Hematopoietic multipotent progenitor cell treated with erythropoietin and hydrocortisone succinate and interleukin-3 and kit ligand, for 8 days (in vitro differentiated cells): ENCODE data around the gene HSPB6.

Experiments
- DNase-seq: peaks from one replicate; pipeline ENCODE4 v3.0.0-alpha.2; 2015

The HSPB6 gene

DNA sequence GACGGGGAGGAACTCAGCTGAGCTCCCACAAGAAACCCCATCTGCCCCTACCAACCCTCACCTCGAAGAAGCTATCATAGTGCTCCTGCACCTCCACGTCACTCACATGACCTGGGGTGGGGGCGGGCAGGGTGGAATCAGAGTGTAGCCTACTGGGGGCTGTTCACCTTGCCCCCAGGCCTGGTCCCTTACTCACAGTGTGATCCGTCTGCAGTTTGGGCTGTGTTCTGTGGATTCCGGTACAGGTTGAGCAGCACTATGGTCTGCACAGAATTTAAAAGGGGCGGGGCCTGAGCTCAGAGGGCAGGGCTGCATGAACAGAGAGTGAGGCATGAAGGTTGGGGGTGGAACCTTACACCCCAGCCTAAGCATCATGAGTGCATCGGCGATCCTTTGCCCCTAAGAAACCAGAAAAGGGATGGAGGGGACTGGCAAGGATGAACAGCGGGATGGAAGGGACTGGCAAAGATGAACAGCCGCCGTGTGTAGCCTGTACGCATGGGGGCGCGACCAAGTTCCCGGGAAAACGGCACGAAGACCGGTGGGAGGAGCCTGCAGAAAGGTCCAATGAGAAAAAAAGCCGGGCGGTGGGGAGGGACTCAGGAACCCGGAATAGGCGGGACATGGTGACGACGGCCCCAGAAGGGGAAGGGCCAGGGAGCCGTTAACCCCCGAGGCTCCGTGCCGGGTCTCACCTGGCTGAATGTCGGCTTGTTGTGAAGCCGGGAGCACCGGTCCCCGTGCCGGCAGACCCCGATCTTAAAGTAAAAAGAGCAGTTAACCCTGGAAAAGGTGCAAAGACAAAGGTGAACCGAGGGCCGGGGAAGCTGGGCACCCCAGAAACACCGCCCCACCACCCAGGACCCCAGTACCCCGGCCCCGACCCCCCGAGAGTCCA, 12.2 kb downstream of the HSPB6 start:
- DNase-seq, result peak; percentile 98

DNA sequence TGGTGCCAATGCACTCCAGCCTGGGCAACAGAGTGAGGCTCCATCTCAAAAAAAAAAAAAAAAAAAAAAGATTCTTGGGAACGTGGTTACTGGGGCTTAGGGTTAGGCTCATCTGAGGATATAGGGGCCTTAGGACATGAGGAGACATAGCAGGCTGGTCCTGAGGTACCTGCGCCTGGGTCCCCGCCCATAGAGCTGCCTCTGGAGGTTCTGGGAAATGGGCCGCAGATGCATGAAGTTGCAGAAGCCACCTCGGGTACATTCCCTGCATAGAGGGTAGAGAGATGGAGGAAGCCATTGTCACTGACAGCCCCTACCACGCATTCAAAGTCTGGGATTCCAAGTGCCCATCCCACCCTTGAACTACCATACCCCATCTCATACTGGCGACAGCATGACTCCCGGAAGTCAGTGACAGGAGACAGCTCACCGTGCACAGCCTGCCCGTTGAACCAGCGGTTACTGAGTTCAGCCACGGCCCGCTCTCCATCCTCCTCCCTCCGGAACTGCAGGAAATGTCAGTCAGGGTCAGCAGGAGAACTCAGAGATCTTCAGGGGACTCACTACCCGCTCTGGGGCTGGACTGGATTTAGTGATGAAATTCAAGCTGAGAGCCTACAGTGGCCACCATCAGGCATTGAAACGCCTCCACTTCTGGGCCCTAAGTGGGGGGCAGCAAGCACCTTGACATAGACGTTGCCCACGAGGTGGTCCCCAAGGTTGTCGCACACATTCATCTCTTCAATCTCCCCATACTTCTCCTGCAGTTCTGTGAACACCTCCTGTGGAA, 13.0 kb downstream of the HSPB6 start:
- DNase-seq, result no peak

DNA sequence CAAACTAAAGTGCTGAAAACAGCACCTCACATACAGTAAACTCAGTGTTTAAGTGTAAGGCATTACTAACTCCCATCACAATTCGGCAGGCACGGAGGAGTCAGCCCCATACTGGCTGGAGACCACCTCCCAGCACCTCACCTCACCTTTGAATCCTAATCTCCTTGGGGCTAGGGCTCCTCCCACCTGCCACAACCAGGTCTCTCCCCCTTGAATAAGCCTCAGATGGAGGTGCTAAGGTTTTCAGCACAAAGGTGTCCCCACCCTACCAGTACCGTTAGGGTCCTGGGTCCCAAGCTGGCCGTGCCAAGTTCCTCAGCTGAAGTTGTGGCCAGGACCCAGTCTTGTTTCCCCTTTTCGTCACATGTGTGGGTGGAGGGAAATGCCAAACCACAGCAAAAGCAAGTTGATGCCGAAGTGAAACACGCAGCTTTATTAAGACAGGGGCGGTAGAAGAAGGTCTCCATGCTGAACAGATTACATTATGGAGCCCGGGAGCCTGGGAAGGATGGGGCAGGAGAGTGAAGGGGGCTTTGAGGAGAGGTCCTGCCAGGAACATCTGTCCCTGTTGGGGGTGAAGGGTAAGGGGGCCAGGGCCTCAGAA, 14.6 kb downstream of the HSPB6 start, which contains the start of gene IGFLR1:
IGFLR1 (minus strand) TSS at position 332 of the 604 bp plus-strand sequence. CDS start 1,272 bp downstream, outside the sequence.
- DNase-seq, result peak; percentile 30

DNA sequence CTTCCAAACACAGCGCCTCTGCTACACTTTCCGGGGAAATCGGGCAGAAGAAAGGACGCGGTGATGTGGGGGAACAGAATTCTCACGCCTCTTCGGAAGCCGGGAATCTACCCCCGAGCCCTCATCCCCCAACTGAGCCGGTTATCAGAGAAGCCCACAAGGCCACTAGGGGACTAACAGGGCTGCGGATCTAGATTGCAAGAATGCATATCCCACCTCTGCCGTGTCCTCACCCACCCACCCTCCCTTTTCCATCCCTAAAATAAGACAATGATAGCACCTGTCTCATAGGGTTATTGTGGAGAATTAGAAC, 15.7 kb downstream of the HSPB6 start:
- no peak for DNase-seq

DNA sequence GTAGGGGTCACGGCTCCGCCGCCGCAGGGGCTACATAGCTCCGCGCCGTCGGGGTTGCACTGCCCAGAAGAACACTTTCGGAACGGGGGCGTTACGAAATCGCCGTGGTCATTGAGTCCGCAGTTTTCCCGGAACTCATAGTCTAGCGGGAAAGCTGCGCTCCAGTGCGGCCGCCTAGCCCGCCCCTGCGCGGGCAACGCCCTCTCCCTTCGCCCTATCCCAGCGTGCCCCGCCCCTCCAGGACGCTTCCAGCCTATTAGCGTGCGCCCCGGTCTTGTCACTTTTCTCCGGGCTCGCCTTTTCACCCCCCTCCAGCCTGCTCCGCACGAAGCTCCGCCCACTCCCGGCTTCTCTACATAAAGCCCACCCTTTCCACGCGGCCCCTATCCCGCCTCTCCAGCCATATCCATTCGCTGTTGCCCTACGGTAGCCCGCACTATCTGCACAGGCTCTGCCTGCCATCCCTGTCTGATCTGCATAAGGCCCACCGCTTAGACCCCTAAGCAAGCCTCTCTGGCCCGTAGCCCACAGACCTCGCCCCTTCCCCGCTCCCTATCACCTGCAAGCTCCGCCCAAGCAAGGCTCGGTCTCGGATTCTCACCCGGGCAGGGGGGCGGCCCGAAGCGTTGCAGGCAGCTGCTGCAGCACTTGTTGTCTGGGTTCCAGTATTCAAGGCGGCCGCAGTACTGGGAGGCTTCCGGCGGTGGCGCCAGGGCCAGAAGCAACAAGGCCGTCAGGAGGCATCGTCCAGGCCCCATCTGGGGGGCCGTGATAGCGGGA, 16.2 kb downstream of the HSPB6 start:
- DNase-seq, result peak; percentile 97

DNA sequence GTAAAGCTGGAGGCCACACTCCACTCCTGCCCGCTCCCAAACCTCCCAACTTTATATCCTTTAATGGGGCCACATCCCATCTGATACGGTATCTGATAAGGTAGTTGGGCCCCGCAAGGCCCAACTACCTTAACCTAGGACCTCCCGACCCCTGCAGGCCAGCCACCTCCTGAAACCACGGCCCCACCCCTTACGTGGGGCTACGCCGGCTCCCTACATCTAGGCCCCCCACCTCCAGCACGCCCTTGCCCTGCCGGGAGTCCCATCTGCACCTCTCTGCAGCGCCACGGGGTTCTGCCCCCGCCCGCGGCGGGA, 16.8 kb downstream of the HSPB6 start:
- DNase-seq, result no peak

DNA sequence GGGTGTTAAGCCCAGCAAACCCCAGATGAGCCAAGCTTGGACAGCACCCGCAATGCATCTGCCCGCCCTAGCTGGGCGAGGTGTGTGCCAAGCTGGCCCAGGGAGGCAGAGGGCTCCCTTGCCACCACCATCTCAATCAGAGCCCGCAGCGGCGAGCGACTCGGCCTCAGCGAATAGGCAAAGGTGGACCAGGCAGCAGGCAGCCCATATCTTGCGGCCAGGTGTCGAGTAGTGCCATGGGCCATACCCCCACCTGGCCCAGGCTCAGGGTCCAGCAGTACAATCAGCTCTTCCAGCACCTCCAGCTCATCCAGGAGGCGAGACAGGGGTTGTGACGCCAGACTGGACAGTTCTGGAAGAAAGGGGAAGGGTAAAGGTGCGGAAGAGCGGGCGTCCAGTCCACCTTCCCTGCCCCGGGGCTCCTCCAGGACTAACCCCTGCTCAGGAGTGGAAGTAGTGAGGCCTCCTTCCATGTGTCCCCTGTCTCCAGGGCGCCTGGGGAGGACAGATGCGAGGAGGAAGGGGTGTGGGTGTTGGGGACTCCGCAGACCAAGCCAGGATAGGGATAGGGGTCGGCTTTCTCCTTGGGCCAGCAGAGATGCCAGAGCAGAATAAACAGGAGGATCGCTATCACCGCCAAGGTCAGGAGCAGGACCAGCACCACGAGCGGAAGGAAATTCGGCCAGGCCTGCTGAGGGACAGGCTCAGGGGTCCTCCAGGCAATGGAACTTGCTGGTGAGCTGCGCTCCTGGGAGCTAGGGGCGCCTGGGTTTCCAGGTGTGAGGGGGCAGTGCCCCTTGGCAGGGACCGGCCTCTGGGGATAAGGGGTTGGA, 17.3 kb downstream of the HSPB6 start:
- DNase-seq, result no peak

DNA sequence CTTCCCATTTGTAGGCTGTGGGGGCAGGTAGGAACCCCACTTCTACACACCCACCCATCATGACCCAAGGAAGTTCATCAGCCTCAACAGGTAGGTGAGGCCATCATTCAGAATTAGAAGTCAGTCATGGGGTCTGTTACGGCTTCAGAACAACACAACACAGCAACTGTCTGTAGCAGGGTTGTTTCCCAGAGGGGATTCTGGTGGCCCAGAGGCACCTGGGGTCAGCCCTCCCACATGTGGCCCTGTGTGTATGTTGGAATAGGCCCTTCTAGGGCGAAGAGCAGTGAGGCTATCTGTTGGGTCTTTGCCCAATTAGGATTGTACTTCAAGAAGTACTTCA, 18.0 kb downstream of the HSPB6 start:
- no peak for DNase-seq

DNA sequence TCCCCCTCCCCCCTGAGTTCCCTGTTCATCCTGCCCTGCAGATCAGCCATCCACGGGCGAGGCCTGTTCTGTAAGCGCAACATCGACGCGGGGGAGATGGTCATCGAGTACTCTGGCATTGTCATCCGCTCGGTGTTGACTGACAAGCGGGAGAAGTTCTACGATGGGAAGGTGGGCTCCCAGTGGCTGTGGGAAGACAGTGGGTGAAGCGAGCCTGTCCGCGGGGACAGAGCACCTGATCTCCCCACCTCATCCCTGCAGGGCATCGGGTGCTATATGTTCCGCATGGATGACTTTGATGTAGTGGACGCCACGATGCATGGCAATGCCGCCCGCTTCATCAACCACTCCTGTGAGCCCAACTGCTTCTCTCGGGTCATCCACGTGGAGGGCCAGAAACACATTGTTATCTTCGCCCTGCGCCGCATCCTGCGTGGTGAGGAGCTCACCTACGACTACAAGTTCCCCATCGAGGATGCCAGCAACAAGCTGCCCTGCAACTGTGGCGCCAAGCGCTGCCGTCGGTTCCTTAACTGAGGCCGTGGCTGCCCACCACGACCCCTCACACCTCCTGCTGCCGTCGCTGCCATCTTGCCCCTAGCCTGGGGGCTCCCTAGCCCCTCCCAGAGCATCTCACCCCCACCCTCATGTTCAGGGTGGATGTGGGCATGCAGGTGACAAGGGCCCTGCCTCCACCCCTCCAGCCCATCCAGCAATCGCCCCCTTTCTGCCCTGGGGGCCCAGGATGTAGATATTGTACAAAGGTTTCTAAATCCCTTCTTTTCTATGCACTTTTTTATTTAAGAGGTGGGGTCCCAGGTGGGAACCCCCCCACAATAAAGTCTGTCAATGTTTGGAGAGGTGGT, 18.6 kb downstream of the HSPB6 start:
- DNase-seq, result no peak

DNA sequence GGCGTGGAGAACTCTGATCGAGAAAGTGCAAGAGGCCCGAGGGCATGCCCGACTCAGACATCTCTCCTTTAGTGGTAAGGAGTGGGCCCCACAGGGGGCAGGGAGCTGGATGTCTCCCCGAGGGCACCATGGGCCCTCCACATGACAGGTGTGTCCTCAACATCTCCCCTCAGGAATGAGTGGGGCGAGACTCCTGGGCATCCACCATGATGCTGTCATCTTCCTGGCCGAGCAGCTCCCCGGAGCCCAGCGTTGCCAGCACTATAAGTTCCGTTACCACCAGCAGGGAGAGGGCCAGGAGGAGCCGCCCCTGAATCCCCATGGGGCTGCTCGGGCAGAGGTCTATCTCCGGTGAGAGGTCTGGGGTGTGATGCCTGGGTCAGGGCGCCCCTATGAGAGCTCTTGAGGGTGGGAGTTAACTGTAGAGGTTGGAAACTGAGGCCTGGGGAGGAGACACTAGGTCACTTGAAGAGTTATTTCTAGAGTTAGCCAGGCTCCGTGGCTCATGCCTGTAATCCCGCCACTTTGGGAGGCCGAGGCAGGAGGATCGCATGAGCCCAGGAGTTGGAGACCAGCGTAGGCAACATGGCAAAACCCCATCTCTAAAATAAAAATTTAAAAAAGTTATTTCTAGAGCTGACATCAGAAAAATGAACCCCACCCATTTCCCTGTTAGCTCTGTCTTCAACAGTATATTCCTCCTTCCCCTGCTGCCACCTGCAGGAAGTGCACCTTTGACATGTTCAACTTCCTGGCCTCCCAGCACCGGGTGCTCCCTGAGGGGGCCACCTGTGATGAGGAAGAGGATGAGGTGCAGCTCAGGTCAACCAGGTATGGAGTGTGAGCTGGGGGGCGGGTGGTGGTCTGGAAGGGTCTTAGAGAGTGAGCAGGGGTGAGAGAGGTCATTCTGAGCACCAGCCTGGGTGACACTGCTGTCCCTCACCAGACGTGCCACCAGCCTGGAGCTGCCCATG, 19.6 kb downstream of the HSPB6 start:
- DNase-seq, result peak; percentile 28

DNA sequence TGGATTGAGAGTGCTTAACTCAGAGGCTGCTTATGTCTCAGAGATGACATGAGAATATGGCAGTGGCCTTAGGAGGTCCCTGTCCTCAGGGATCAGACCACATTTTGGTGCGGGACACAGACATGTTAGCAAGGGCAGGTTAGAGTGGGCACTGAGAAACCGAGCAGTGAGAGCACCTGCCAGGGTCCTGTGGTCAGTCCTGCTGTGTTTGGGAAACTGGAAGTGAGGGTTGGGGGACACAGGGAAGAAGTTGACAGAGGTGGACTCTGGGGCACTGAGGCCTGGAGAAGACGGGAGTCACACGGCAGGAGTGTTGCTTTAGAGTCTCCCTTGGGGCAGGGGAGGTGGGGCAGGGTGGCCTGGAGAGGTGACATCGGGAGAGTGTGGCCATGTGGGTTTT, 21.9 kb downstream of the HSPB6 start:
- no peak for DNase-seq

DNA sequence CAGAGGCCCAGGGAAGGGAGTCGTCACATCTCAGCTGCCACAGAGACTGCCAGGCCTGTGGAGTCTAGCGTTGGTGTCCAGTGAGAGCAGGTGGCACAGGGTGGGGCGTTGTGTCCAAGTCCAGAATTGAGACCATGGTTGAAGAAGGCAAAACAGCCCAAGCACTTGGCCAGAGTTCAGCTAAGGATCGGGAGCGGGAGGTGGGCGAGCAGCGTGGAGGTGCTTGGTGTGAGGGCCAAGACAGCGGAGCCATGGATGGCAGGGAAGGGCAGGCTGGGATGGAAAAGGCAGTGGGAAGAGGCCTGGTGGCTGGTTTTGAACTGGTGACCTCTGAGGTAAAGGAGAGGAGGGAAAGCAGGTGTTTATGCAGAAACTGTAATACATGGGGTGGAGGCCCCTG, 22.6 kb downstream of the HSPB6 start:
- no peak for DNase-seq

DNA sequence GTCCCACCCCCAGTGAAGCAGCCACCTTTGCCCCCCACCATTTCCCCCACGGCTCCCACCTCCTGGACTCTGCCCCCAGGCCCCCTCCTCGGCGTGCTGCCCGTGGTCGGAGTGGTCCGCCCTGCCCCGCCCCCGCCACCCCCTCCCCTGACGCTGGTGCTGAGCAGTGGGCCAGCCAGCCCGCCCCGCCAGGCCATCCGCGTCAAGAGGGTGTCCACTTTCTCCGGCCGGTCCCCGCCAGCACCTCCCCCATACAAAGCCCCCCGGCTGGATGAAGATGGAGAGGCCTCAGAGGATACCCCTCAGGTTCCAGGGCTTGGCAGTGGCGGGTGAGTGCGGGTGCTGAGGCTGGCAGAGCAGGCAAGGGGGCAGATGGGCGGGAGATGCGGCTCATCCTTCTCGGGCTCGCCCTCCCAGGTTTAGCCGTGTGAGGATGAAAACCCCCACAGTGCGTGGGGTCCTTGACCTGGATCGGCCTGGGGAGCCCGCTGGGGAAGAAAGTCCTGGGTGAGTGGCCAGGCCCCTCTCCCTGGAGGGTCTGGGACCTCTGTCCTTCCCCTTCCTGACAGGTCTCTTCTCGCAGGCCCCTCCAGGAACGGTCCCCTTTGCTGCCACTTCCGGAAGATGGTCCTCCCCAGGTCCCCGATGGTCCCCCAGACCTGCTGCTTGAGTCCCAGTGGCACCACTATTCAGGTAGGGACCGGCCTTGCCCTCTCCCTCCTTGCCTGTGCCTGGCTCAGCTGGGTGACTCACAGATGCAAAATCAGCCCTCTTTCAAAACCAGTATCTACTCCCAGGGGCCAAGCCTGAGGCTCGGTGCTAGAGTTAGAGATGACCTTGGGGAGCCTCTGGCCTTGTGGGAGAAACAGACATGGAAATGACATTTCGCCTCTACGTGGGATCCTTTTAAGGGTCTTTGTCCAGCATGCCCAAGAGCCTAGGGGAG, 23.4 kb downstream of the HSPB6 start:
- no peak for DNase-seq

DNA sequence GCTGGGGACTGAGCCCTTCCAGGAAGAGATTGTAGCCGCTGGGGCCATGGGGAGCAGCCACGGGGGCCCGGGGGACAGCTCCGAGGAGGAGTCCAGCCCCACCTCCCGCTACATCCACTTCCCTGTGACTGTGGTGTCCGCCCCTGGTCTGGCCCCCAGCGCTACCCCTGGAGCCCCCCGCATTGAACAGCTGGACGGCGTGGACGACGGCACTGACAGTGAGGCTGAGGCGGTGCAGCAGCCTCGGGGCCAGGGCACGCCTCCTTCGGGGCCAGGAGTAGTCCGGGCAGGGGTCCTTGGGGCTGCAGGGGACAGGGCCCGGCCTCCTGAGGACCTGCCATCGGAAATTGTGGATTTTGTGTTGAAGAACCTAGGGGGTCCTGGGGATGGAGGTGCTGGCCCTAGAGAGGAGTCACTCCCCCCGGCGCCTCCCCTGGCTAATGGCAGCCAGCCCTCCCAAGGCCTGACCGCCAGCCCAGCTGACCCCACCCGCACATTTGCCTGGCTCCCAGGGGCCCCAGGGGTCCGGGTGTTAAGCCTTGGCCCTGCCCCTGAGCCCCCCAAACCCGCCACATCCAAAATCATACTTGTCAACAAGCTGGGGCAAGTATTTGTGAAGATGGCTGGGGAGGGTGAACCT, 24.2 kb downstream of the HSPB6 start:
- no peak for DNase-seq

DNA sequence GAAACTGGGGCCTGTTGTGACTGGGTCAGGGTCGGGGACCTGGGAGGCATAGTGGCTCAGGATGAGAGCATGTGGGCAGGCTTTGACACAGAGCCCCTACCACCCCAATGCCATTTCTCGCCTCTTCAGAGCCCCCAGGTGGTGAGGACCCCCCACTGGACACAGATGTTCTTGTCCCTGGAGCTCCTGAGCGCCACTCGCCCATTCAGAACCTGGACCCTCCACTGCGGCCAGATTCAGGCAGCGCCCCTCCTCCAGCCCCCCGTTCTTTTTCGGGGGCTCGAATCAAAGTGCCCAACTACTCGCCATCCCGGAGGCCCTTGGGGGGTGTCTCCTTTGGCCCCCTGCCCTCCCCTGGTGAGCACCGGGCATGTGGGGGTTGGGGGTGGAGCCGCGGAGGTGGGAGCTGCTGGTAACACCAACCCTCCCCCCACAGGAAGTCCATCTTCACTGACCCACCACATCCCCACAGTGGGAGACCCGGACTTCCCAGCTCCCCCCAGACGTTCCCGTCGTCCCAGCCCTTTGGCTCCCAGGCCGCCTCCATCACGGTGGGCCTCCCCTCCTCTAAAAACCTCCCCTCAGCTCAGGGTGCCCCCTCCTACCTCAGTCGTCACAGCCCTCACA, 24.9 kb downstream of the HSPB6 start:
- DNase-seq, result no peak

DNA sequence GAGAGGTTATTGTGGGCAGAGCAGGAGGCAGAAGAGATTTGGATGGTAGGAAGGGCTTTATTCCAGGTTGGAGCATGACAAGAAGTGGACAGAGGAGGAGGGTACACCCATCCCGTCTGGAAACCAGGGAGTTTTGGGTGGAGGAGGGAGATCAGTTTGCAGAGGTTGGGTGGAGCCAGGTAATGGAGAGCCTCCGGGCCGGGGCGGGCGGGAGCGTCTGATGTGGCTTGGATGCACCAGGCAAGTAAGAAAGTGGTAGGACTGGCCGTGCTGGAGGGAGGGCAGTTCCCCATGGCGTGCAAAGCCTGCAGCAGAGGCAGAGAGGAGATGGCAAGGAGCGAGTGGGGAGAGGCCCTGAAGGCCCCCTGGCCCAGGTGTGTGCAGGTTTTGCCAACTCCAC, 25.5 kb downstream of the HSPB6 start:
- no peak for DNase-seq

DNA sequence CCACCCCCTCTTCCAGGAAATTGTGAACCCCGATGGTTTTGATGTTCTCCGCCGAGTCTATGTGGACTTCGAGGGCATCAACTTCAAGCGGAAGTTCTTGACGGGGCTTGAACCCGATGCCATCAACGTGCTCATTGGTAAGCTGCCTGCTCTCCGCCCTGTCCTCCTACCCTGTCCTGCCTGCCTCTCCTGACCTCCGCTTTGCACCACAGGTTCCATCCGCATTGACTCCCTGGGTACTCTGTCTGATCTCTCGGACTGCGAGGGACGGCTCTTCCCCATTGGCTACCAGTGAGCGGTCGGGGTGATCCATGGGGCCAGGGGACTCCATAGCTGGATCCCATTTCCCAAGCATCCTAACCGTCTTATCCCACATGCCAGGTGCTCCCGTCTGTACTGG, 26.5 kb downstream of the HSPB6 start:
- no peak for DNase-seq

DNA sequence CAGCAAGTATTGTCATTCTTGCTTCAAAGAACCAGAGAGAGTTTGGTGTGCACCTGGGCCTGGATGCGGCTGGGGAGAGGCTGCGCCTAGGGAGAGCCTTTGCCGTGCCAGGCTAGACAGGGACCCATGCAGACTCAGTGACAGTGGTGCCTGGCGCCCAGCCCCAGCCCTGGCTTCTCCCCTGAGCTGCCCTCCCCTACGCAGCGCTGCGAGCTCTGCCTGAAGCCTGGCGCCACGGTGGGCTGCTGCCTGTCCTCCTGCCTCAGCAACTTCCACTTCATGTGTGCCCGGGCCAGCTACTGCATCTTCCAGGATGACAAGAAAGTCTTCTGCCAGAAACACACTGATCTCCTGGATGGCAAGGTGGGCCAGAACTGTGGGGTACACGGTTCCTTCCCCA, 27.1 kb downstream of the HSPB6 start:
- DNase-seq, result no peak
